H1 (cell line): Measurements from ENCODE around the gene COL20A1. TPM values are rescaled to one million over a fixed set of nuclear protein-coding genes. Genes with fewer than 3 reads are reported as not detected.

Source experiments
- CTCF ChIA-PET: fragments of 300-600 bp; sonication (Branson Sonifier 250); formaldehyde crosslinking; loops from one replicate; lab custom pipeline; 2021; ENCODE audit not compliant: partially characterized antibody; lab: Charles Lee
- POLR2A ChIA-PET: fragments of 300-600 bp; sonication (Branson Sonifier 250); formaldehyde crosslinking; loops from one replicate; lab custom pipeline; 2021; ENCODE audit warnings: inconsistent platforms; ENCODE audit not compliant: partially characterized antibody; lab: Charles Lee
- DNase-seq, 2 experiments: peaks; one replicate each; pipeline versions ENCODE4 v3.0.0 to v3.0.0-alpha.2; 2010 to 2022; ENCODE audit warnings: low spot score in 2 of 2, low read depth in 1 of 2, mixed read lengths in 1 of 2
- FAIRE-seq: peaks from 2 replicates; lab custom pipeline; 2011; peaks lifted over from hg19 to GRCh38; lab: Jason Lieb, UNC
- H2AFZ ChIP-seq: 2 replicates; pipeline ENCODE4 v1.8.1; 2012; ENCODE audit warnings: low read length, inconsistent platforms
- H2AK5ac ChIP-seq: 2 replicates; pipeline ENCODE4 v1.6.1; 2013; ENCODE audit warnings: low read depth, low read length
- H2BK120ac ChIP-seq: replicated peaks from 2 replicates; pipeline ENCODE3; 2013; ENCODE audit warnings: low read depth, low read length, inconsistent platforms
- H2BK12ac ChIP-seq: 2 replicates; pipeline ENCODE4 v1.6.1; 2013; ENCODE audit warnings: low read depth, low read length
- H2BK15ac ChIP-seq: 2 replicates; pipeline ENCODE4 v1.6.1; 2013; ENCODE audit warnings: low read length
- H2BK20ac ChIP-seq: 2 replicates; pipeline ENCODE4 v1.6.1; 2013; ENCODE audit warnings: low read length
- H2BK5ac ChIP-seq: 2 replicates; pipeline ENCODE4 v1.6.1; 2013; ENCODE audit warnings: low read depth, low read length
- H3K14ac ChIP-seq: 2 replicates; pipeline ENCODE4 v1.6.1; 2013; ENCODE audit warnings: inconsistent platforms; ENCODE audit not compliant: insufficient read length
- H3K18ac ChIP-seq: 2 replicates; pipeline ENCODE4 v1.6.1; 2013; ENCODE audit warnings: low read length; ENCODE audit errors: extremely low read depth
- H3K23ac ChIP-seq: 2 replicates; pipeline ENCODE4 v1.6.1; 2013; ENCODE audit warnings: inconsistent platforms; ENCODE audit not compliant: insufficient read length
- H3K23me2 ChIP-seq: 2 replicates; pipeline ENCODE4 v1.6.1; 2013; ENCODE audit warnings: low read depth, low read length
- H3K27ac ChIP-seq: 2 replicates; pipeline ENCODE4 v1.6.1; 2011; ENCODE audit warnings: low read depth, low read length, inconsistent platforms
- H3K27me3 ChIP-seq, 4 experiments: replicated peaks in 1 of 4; 1 replicate in 1 of 4; 2 replicates in 3 of 4; pipeline versions ENCODE4 v1.6.1 to v1.8.1; 2011 to 2013; ENCODE audit warnings: low read length in 3 of 4, mild to moderate bottlenecking in 3 of 4, inconsistent platforms in 2 of 4, mixed read lengths in 2 of 4, moderate library complexity in 1 of 4; ENCODE audit not compliant: control insufficient read depth in 3 of 4, insufficient read depth in 3 of 4; ENCODE audit errors: extremely low read depth in 1 of 4
- H3K36me3 ChIP-seq, 4 experiments: 2 replicates each; pipeline versions ENCODE4 v1.6.1 to v1.8.1; 2011 to 2013; ENCODE audit warnings: mild to moderate bottlenecking in 4 of 4, low read length in 3 of 4, moderate library complexity in 2 of 4, control low read depth in 1 of 4, inconsistent platforms in 1 of 4; ENCODE audit not compliant: insufficient read depth in 4 of 4, control insufficient read depth in 2 of 4
- H3K4ac ChIP-seq: replicated peaks from 2 replicates; pipeline ENCODE3; 2013; ENCODE audit warnings: low read length, low read depth, mixed read lengths, inconsistent platforms; ENCODE audit not compliant: insufficient read length
- H3K4me1 ChIP-seq, 4 experiments: replicated peaks in 1 of 4; 1 replicate in 1 of 4; 2 replicates in 3 of 4; pipeline versions ENCODE4 v1.6.1 to v1.8.1; 2011 to 2013; ENCODE audit warnings: low read length in 3 of 4, inconsistent platforms in 2 of 4, mixed read lengths in 1 of 4; ENCODE audit not compliant: insufficient read depth in 4 of 4, control insufficient read depth in 3 of 4
- H3K4me2 ChIP-seq, 2 experiments: 2 replicates each; pipeline versions ENCODE4 v1.6.1 to v1.8.1; 2011 to 2013; ENCODE audit warnings: low read depth in 2 of 2, low read length in 2 of 2, control low read depth in 1 of 2, inconsistent platforms in 1 of 2, mild to moderate bottlenecking in 1 of 2; ENCODE audit not compliant: insufficient read depth in 1 of 2
- H3K4me3 ChIP-seq, 4 experiments: fragments of 200-600, 300-600 bp in 1 of 4; sonication (generic), shearing (Covaris generic), sonication (Bioruptor Twin) in 1 of 4; 2 replicates each; pipeline versions ENCODE4 v1.5.1 to v1.8.1; 2011 to 2016; ENCODE audit warnings: low read length in 4 of 4, low read depth in 3 of 4, control low read depth in 2 of 4, inconsistent platforms in 2 of 4, mild to moderate bottlenecking in 2 of 4, mixed read lengths in 1 of 4, moderate library complexity in 1 of 4; ENCODE audit not compliant: insufficient read depth in 2 of 4; ENCODE audit errors: extremely low read depth in 1 of 4
- H3K56ac ChIP-seq: replicated peaks from 2 replicates; pipeline ENCODE3; 2013; ENCODE audit warnings: low read depth, mild to moderate bottlenecking, mixed read lengths, low read length, inconsistent platforms; ENCODE audit not compliant: insufficient read length
- H3K79me1 ChIP-seq: 2 replicates; pipeline ENCODE4 v1.6.1; 2013; ENCODE audit warnings: low read depth, low read length, control low read depth
- H3K79me2 ChIP-seq, 2 experiments: 2 replicates each; pipeline versions ENCODE4 v1.6.1 to v1.8.1; 2012 to 2013; ENCODE audit warnings: low read length in 2 of 2, mild to moderate bottlenecking in 2 of 2, inconsistent platforms in 1 of 2; ENCODE audit not compliant: insufficient read depth in 2 of 2, control insufficient read depth in 1 of 2
- H3K9ac ChIP-seq, 4 experiments: replicated peaks in 1 of 4; 1 replicate in 1 of 4; 2 replicates in 3 of 4; pipeline versions ENCODE4 v1.6.1 to v1.8.1; 2011 to 2013; ENCODE audit warnings: low read depth in 3 of 4, low read length in 3 of 4, control low read depth in 2 of 4, mild to moderate bottlenecking in 2 of 4, moderate library complexity in 2 of 4, inconsistent platforms in 1 of 4; ENCODE audit errors: extremely low read depth in 1 of 4
- H3K9me3 ChIP-seq, 2 experiments: 2 replicates each; pipeline versions ENCODE4 v1.6.1 to v1.8.1; 2012 to 2013; ENCODE audit warnings: mild to moderate bottlenecking in 2 of 2, moderate library complexity in 2 of 2, control low read depth in 1 of 2, inconsistent platforms in 1 of 2, low read depth in 1 of 2, low read length in 1 of 2, mixed read lengths in 1 of 2; ENCODE audit not compliant: insufficient read depth in 2 of 2
- H4K20me1 ChIP-seq, 2 experiments: replicated peaks in 1 of 2; 2 replicates each; pipeline versions ENCODE3 to v1.8.1; 2011 to 2013; ENCODE audit warnings: inconsistent platforms in 2 of 2, low read length in 2 of 2, mild to moderate bottlenecking in 1 of 2; ENCODE audit not compliant: insufficient read depth in 2 of 2, control insufficient read depth in 1 of 2
- H4K5ac ChIP-seq: 2 replicates; pipeline ENCODE4 v1.6.1; 2013; ENCODE audit warnings: low read length, low read depth, mixed read lengths, inconsistent platforms; ENCODE audit not compliant: insufficient read length
- H4K8ac ChIP-seq: 2 replicates; pipeline ENCODE4 v1.8.0; 2013; ENCODE audit warnings: mild to moderate bottlenecking, moderate library complexity, low read length, inconsistent platforms; ENCODE audit not compliant: insufficient read depth; ENCODE audit errors: extremely low read depth
- H4K91ac ChIP-seq: replicated peaks from 2 replicates; pipeline ENCODE3; 2013; ENCODE audit warnings: low read length, mixed read lengths, inconsistent platforms; ENCODE audit not compliant: insufficient read length
- CBX5 ChIP-seq: fragments of 300-800, 300-1000 bp; sonication (generic); IDR thresholded peaks from 2 replicates; pipeline ENCODE4 v1.7.1; 2016; ENCODE audit warnings: antibody characterized with exemption, low read length, low read depth
- CTCF ChIP-seq, 3 experiments: IDR thresholded peaks; 1 replicate in 2 of 3; 2 replicates in 1 of 3; pipeline versions ENCODE4 v1.5.1 to v1.6.1; 2011; ENCODE audit warnings: low read length in 3 of 3, mild to moderate bottlenecking in 3 of 3, inconsistent platforms in 2 of 3, low read depth in 1 of 3, moderate library complexity in 1 of 3; ENCODE audit not compliant: insufficient read depth in 1 of 3; ENCODE audit errors: control extremely low read depth in 1 of 3
- GABPA ChIP-seq: IDR thresholded peaks from 2 replicates; pipeline ENCODE4 v1.6.1; 2011; ENCODE audit warnings: mild to moderate bottlenecking, low read length, moderate library complexity, borderline replicate concordance; ENCODE audit not compliant: insufficient read depth
- POU5F1 ChIP-seq: IDR thresholded peaks from 2 replicates; pipeline ENCODE4 v1.6.1; 2011; ENCODE audit warnings: low read depth, mild to moderate bottlenecking, low read length, moderate library complexity
- RAD21 ChIP-seq, 2 experiments: IDR thresholded peaks in 1 of 2; conservative IDR thresholded peaks in 1 of 2; 2 replicates each; pipeline ENCODE4 v1.6.1; 2011; ENCODE audit warnings: low read depth in 2 of 2, low read length in 2 of 2, improper control_type of control experiment in 1 of 2, inconsistent platforms in 1 of 2, mild to moderate bottlenecking in 1 of 2, moderate library complexity in 1 of 2
- WGBS, 2 experiments: shearing (Covaris generic) in 1 of 2; methylation state at CpG; one replicate each; pipeline versions ENCODE4 v1.1.6 to v1.1.7; 2013 to 2015; ENCODE audit warnings: low lambda C conversion rate in 2 of 2, mixed read lengths in 2 of 2, inconsistent platforms in 1 of 2, low coverage in 1 of 2, missing lambda C conversion rate in 1 of 2; ENCODE audit not compliant: insufficient replicate concordance in 2 of 2, insufficient coverage in 1 of 2, insufficient read length in 1 of 2; ENCODE audit errors: extremely low coverage in 1 of 2, missing lambda C conversion rate in 1 of 2; 5-methylcytosine and 5-hydroxymethylcytosine counted together
- polyA plus RNA-seq, 7 experiments: library from polyadenylated mRNA; depleted of rRNA in 3 of 7; stranded (reverse) in 5 of 7; unstranded in 2 of 7; fragments of >200 nt in 5 of 7; fragments of 200-250 nt in 2 of 7; gene quantifications; 1 replicate in 5 of 7; 2 replicates in 1 of 7; 4 replicates in 1 of 7; pipeline versions ENCODE4 v1.2.1 to v1.2.3, GENCODE V29; 2011 to 2013; ENCODE audit warnings: missing spikeins in 2 of 7, mixed read lengths in 2 of 7
- total RNA-seq: library from RNA; stranded (reverse); fragmentation: NEBNext Ultra II Directional; extraction: Animal tissue kit (Norgen Biotek cat#: 25700); gene quantifications from 2 replicates; pipeline ENCODE4 v1.2.1, GENCODE V29; 2021

Gene COL20A1
- total and polyA plus RNA-seq, 2 of the 8 experiments (the other 6 are each of a cell fraction or from before 2014, with no cell fraction given), result 0.19 to 0.21 TPM

- TF ChIP-seq POU5F1 (no peak), RAD21 (IDR thresholded peaks at IDR 0.05 in 1 of 2, conservative IDR thresholded peaks at IDR 0.05 in 1 of 2; ENCODE audit: low read depth in 2 of 2, low read length in 2 of 2) (peak; percentile 20 to 46; a peak in 3 of 4 replicates), GABPA (peak; percentile 34; the same call in 1 of the 2 replicates), CBX5 (no peak), CTCF (IDR thresholded peaks at IDR 0.05; ENCODE audit: control extremely low read depth in 1 of 3, insufficient read depth in 1 of 3, low read depth in 1 of 3, low read length in 3 of 3) (peak; percentile 40 to 59 (median 52))
- TF ChIP-seq, all 59 proteins: peak for 3
- Histone ChIP-seq H3K4ac (no peak overlapping the region), H2BK20ac (no peak overlapping the region), H3K4me2 (no peak overlapping the region), H3K18ac (no peak overlapping the region; the same call in 1 of the 2 replicates), H3K27me3 (no peaks in the 10 kb centered on the region; a peak in 1 of 7 replicates), H3K4me3 (no peak overlapping the region), H3K79me1 (peaks cover 2% of the 10 kb centered on the region; the same call in 1 of the 2 replicates), H2BK5ac (no peak overlapping the region), H3K9ac (no peak overlapping the region), H2BK120ac (no peak overlapping the region), H3K4me1 (peaks cover 0 to 7% (median 2%) of the 10 kb centered on the region in 4 experiments; a peak in 3 of 7 replicates), H3K36me3 (no peaks in the 10 kb centered on the region), H4K20me1 (no peaks in the 10 kb centered on the region), H2AK5ac (0 out of 2 replicates have a peak overlapping the region, but pooled peaks have one; percentile 39), H2BK15ac (no peak overlapping the region), H2AFZ (no peak overlapping the region), H3K23me2 (0 out of 2 replicates have a peak, but pooled peaks cover 3% of the 10 kb centered on the region), H4K91ac (no peak overlapping the region), H3K79me2 (no peaks in the 10 kb centered on the region), H3K56ac (no peak overlapping the region), H3K9me3 (no peaks in the 10 kb centered on the region), H3K23ac (no peak overlapping the region), H4K8ac (peak overlapping the region; percentile 68; the same call in 1 of the 2 replicates), H3K14ac (no peak overlapping the region), H4K5ac (no peak overlapping the region), H2BK12ac (0 out of 2 replicates have a peak overlapping the region, but pooled peaks have one; percentile 75), H3K27ac (no peak overlapping the region)
- 78% methylated on average over 12 of the region's 24 CpGs; no CpG with 5 or more reads in 1 of the 2 experiments for WGBS, 2 experiments
- POLR2A ChIA-PET, result interaction anchor here (1.1 kb wide), 1 partner anchor 9 kb away, joined by 4 read pairs; the partner anchor contains the start of gene CHRNA4
- FAIRE-seq, result no peak
- CTCF ChIA-PET, result interaction anchor here (0.6 to 5.2 kb wide), 14 partner anchors 8 to 189 kb away, joined by 3 to 25 read pairs (median 4); no protein-coding TSS in a partner anchor
- no peak for DNase-seq
These were observed 77.0 kb downstream of the COL20A1 start for GRCh38 chr20:63369724-63370617.
